ENCODE data around the gene CBL.

The CBL gene

GRCh38 chr11:119315131-119316015 is 109.2 kb downstream of the CBL start:
- peak; percentile 45 for DNase-seq

GRCh38 chr11:119316016-119316728 is 110.0 kb downstream of the CBL start:
- peak; percentile 33 for DNase-seq

- DNase-seq, result peak; percentile 42
Observed at GRCh38 chr11:119316729-119317591, 110.8 kb downstream of the CBL start, which contains the start of gene MCAM. MCAM (minus strand) TSS chr11:119317130; CDS start chr11:119317101, 29 bp downstream.

- no peak for DNase-seq
Observed at GRCh38 chr11:119317592-119318239, 111.6 kb downstream of the CBL start.

- DNase-seq, result peak; percentile 61
Observed at GRCh38 chr11:119318240-119319135, 112.3 kb downstream of the CBL start.

GRCh38 chr11:119319136-119319699 is 113.1 kb downstream of the CBL start:
- DNase-seq, result no peak

GRCh38 chr11:119319700-119320239 is 113.6 kb downstream of the CBL start:
- DNase-seq, result peak; percentile 0

- no peak for DNase-seq
Observed at GRCh38 chr11:119320240-119320775, 114.2 kb downstream of the CBL start.

GRCh38 chr11:119320776-119321524 is 114.8 kb downstream of the CBL start:
- peak; percentile 75 for DNase-seq

GRCh38 chr11:119322360-119322739 is 116.2 kb downstream of the CBL start:
- no peak for DNase-seq

GRCh38 chr11:119322921-119323531 is 116.9 kb downstream of the CBL start:
- no peak for DNase-seq

GRCh38 chr11:119323532-119324033 is 117.4 kb downstream of the CBL start:
- peak; percentile 69 for DNase-seq

GRCh38 chr11:119324189-119324588 is 118.0 kb downstream of the CBL start:
- DNase-seq, result no peak

- no peak for DNase-seq
Observed at GRCh38 chr11:119329320-119329719, 123.2 kb downstream of the CBL start.

GRCh38 chr11:119330237-119330636 is 124.1 kb downstream of the CBL start:
- DNase-seq, result no peak

GRCh38 chr11:119332111-119332765 is 126.1 kb downstream of the CBL start:
- DNase-seq, result no peak

- DNase-seq, result peak; percentile 99
Observed at GRCh38 chr11:119334174-119334930, 128.2 kb downstream of the CBL start, which contains the start of gene RNF26. RNF26 (plus strand) TSS chr11:119334527; CDS start chr11:119335123, 596 bp downstream.

Data from EL (cell line).